K562 (cell line): ENCODE measurements around the gene LIMS1. TPM values are rescaled to one million over a fixed set of nuclear protein-coding genes. Genes with fewer than 3 reads are reported as not detected.

Source experiments
- BMI1 ChIP-seq: fragments of 150-350 bp; IDR thresholded peaks from 2 replicates; pipeline ENCODE4 v1.6.1; 2014; ENCODE audit warnings: low read length
- ELF2 ChIP-seq: fragments of 250-450 bp; sonication (Bioruptor Pico); IDR thresholded peaks from 2 replicates; pipeline ENCODE4 v1.5.0; 2021; ENCODE audit warnings: mild to moderate bottlenecking
- FOXJ2 ChIP-seq: fragments of 200-800 bp; sonication (Bioruptor generic); IDR thresholded peaks from 2 replicates; pipeline ENCODE4 v1.6.1; 2016; ENCODE audit warnings: missing genetic modification characterization, missing compliant biosample characterization
- GTF2F1 ChIP-seq: IDR thresholded peaks from 2 replicates; pipeline ENCODE4 v1.6.1; 2011; ENCODE audit warnings: low read depth, low read length, improper control_type of control experiment
- KLF1 ChIP-seq: fragments of 450-650 bp; IDR thresholded peaks from 2 replicates; pipeline ENCODE4 v1.6.1; 2016; ENCODE audit warnings: missing genetic modification characterization, missing compliant biosample characterization
- LARP7 ChIP-seq: fragments of 450-650 bp; IDR thresholded peaks from 2 replicates; pipeline ENCODE4 v1.6.1; 2016
- POLR2G ChIP-seq: fragments of 200-400 bp; formaldehyde crosslinking; IDR thresholded peaks from 2 replicates; pipeline ENCODE4 v1.6.1; 2017; ENCODE audit warnings: low read depth, mild to moderate bottlenecking, antibody characterized with exemption, low read length, moderate library complexity
- RCOR1 ChIP-seq, 2 experiments: IDR thresholded peaks; 2 replicates each; pipeline ENCODE4 v1.6.1; 2012; ENCODE audit warnings: low read depth in 2 of 2, low read length in 2 of 2, borderline replicate concordance in 1 of 2, improper control_type of control experiment in 1 of 2
- SRSF7 ChIP-seq: fragments of 200-400 bp; formaldehyde crosslinking; optimal IDR thresholded peaks from 2 replicates; pipeline ENCODE3; 2017; ENCODE audit warnings: mild to moderate bottlenecking, low read depth, low read length
- U2AF1 ChIP-seq: fragments of 200-400 bp; formaldehyde crosslinking; optimal IDR thresholded peaks from 2 replicates; pipeline ENCODE3; 2017; ENCODE audit warnings: mild to moderate bottlenecking, low read depth, low read length, moderate library complexity
- ZNF140 ChIP-seq: fragments of 250-450 bp; sonication (Bioruptor Pico); IDR thresholded peaks from 2 replicates; pipeline ENCODE4 v1.8.0; 2021; ENCODE audit warnings: moderate library complexity, mild to moderate bottlenecking, inconsistent platforms
- ZNF253 ChIP-seq: fragments of 250-450 bp; sonication (Bioruptor Pico); conservative IDR thresholded peaks from 2 replicates; pipeline ENCODE4 v1.6.1; 2021; ENCODE audit warnings: mild to moderate bottlenecking
- ZNF583 ChIP-seq: fragments of 250-450 bp; sonication (Bioruptor Pico); IDR thresholded peaks from 2 replicates; pipeline ENCODE4 v1.4.0; 2020
- polyA plus RNA-seq, 8 experiments: library from polyadenylated mRNA; depleted of rRNA in 4 of 8; stranded (reverse) in 5 of 8; unstranded in 3 of 8; fragments of >200 nt; fragmentation: Nextera tagmentation in 2 of 8; fragmentation: Illumina TruSeq in 1 of 8; extraction: Ambion mirVana in 2 of 8; extraction: Trizol in 1 of 8; gene quantifications; 2 replicates each; pipeline versions ENCODE4 v1.2.1 to v1.2.3, GENCODE V29; 2011 to 2014; ENCODE audit warnings: inconsistent platforms in 1 of 8, missing spikeins in 1 of 8
- total RNA-seq, 7 experiments: library from RNA; depleted of rRNA in 6 of 7; stranded (reverse); fragments of >200 nt in 6 of 7; fragmentation: Illumina TruSeq in 2 of 7; extraction: Trizol in 2 of 7; gene quantifications; 2 replicates each; pipeline versions ENCODE4 v1.2.1 to v1.2.3, GENCODE V29; 2011 to 2021; ENCODE audit warnings: low replicate concordance in 1 of 7
- TF ChIP-seq, protein P1 (sequence below): fragments of 250-450 bp; sonication (Bioruptor Pico); IDR thresholded peaks from 2 replicates; pipeline ENCODE4 v1.9.0; 2021; ENCODE audit warnings: mild to moderate bottlenecking
- TF ChIP-seq, protein P2 (sequence below): fragments of 450-650 bp; formaldehyde crosslinking; IDR thresholded peaks from 2 replicates; pipeline ENCODE4 v1.4.0; 2022; ENCODE audit warnings: mild to moderate bottlenecking, moderate library complexity
- TF ChIP-seq, protein P3 (sequence below): fragments of 450-650 bp; IDR thresholded peaks from 2 replicates; pipeline ENCODE4 v1.6.1; 2017; ENCODE audit warnings: antibody characterized with exemption
- TF ChIP-seq, protein P4 (sequence below): fragments of 450-650 bp; formaldehyde crosslinking; IDR thresholded peaks from 2 replicates; pipeline ENCODE4 v1.4.0; 2020; ENCODE audit warnings: mild to moderate bottlenecking, moderate library complexity
- TF ChIP-seq, protein P5 (sequence below): fragments of 250-450 bp; sonication (Bioruptor Pico); IDR thresholded peaks from 2 replicates; pipeline ENCODE4 v1.4.0; 2020; ENCODE audit warnings: mild to moderate bottlenecking, moderate library complexity
- TF ChIP-seq, protein P6 (sequence below): fragments of 250-450 bp; sonication (Bioruptor Pico); IDR thresholded peaks from 2 replicates; pipeline ENCODE4 v1.9.0; 2021; ENCODE audit warnings: mild to moderate bottlenecking, inconsistent platforms

LIMS1 gene
- total and polyA plus RNA-seq, 9 of the 15 experiments (the other 6 are each of a cell fraction or from before 2014, with no cell fraction given): 52.8 to 134 (median 81.0) TPM

DNA sequence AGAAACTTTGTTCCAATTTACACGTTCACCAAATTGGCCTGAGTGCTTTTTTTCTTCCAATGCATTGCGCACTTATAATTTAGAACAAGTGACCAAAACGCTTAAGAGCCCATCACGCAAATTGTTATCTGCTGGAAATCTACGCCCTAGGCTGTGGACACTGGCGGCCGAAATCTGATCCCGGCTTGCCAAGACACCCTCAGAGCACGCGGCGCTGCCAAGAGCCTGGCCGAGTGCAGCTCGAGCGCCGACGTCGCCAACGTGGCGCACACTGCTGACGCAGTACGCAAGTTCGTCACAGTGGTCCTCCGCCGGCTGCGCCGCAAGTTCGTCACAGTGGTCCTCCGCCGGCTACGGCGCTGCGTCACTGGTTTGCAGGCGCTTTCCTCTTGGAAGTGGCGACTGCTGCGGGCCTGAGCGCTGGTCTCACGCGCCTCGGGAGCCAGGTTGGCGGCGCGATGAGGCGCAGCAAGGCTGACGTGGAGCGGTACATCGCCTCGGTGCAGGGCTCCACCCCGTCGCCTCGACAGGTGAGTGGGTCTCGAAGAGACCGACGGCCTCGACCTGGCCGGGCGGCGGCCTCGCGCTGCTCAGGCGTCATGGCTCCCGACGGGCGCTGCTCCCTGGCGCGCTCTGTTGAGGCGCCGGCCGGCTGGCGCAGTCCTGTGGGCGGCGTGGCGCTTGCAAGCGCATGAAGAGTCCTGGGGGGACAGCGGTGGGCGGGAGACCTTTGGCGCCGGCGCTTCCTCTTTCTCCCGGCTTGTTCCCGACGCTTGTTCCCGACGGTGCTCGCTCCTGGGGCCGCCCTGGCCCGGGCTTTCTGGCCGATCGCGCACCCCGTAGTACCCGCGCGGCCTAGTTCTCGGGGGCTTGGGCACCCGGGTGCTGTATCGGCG lies 185.1 kb downstream of the LIMS1 start, which contains the start of gene RANBP2 (continued):
- TF ChIP-seq, protein P1, sequence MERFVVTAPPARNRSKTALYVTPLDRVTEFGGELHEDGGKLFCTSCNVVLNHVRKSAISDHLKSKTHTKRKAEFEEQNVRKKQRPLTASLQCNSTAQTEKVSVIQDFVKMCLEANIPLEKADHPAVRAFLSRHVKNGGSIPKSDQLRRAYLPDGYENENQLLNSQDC: no peak
- TF ChIP-seq KLF1 (tag): peak; percentile 59; the same call in 1 of the 2 replicates
- TF ChIP-seq RCOR1 (IDR thresholded peaks at IDR 0.05; ENCODE audit: borderline replicate concordance in 1 of 2, low read depth in 2 of 2, low read length in 2 of 2): peak in 1 of 2 experiments; percentile 55; a peak in 1 of 4 replicates
- no peak; the same call in 1 of the 2 replicates for TF ChIP-seq FOXJ2 (tag)
- TF ChIP-seq, protein P2, sequence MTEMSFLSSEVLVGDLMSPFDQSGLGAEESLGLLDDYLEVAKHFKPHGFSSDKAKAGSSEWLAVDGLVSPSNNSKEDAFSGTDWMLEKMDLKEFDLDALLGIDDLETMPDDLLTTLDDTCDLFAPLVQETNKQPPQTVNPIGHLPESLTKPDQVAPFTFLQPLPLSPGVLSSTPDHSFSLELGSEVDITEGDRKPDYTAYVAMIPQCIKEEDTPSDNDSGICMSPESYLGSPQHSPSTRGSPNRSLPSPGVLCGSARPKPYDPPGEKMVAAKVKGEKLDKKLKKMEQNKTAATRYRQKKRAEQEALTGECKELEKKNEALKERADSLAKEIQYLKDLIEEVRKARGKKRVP (CRISPR knock-in tag): peak; percentile 36; the same call in 1 of the 2 replicates
- TF ChIP-seq, protein P3, sequence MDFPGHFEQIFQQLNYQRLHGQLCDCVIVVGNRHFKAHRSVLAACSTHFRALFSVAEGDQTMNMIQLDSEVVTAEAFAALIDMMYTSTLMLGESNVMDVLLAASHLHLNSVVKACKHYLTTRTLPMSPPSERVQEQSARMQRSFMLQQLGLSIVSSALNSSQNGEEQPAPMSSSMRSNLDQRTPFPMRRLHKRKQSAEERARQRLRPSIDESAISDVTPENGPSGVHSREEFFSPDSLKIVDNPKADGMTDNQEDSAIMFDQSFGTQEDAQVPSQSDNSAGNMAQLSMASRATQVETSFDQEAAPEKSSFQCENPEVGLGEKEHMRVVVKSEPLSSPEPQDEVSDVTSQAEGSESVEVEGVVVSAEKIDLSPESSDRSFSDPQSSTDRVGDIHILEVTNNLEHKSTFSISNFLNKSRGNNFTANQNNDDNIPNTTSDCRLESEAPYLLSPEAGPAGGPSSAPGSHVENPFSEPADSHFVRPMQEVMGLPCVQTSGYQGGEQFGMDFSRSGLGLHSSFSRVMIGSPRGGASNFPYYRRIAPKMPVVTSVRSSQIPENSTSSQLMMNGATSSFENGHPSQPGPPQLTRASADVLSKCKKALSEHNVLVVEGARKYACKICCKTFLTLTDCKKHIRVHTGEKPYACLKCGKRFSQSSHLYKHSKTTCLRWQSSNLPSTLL: no peak
- no peak for TF ChIP-seq ZNF583 (CRISPR knock-in tag)
- TF ChIP-seq, protein P4, sequence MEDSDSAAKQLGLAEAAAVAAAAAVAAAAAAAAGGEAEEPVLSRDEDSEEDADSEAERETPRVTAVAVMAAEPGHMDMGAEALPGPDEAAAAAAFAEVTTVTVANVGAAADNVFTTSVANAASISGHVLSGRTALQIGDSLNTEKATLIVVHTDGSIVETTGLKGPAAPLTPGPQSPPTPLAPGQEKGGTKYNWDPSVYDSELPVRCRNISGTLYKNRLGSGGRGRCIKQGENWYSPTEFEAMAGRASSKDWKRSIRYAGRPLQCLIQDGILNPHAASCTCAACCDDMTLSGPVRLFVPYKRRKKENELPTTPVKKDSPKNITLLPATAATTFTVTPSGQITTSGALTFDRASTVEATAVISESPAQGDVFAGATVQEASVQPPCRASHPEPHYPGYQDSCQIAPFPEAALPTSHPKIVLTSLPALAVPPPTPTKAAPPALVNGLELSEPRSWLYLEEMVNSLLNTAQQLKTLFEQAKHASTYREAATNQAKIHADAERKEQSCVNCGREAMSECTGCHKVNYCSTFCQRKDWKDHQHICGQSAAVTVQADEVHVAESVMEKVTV (CRISPR knock-in tag): no peak
- no peak for TF ChIP-seq ZNF253 (CRISPR knock-in tag)
- peak; percentile 85; the same call in 1 of the 2 replicates for TF ChIP-seq GTF2F1
- no peak; the same call in 1 of the 2 replicates for TF ChIP-seq LARP7
- TF ChIP-seq, protein P5, sequence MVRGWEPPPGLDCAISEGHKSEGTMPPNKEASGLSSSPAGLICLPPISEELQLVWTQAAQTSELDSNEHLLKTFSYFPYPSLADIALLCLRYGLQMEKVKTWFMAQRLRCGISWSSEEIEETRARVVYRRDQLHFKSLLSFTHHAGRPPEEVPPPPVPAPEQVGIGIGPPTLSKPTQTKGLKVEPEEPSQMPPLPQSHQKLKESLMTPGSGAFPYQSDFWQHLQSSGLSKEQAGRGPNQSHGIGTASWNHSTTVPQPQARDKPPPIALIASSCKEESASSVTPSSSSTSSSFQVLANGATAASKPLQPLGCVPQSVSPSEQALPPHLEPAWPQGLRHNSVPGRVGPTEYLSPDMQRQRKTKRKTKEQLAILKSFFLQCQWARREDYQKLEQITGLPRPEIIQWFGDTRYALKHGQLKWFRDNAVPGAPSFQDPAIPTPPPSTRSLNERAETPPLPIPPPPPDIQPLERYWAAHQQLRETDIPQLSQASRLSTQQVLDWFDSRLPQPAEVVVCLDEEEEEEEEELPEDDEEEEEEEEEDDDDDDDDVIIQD (CRISPR knock-in tag): no peak
- TF ChIP-seq SRSF7: no peak
- no peak for TF ChIP-seq BMI1
- peak; percentile 24; the same call in 1 of the 2 replicates for TF ChIP-seq ELF2 (CRISPR knock-in tag)
- TF ChIP-seq, protein P6, sequence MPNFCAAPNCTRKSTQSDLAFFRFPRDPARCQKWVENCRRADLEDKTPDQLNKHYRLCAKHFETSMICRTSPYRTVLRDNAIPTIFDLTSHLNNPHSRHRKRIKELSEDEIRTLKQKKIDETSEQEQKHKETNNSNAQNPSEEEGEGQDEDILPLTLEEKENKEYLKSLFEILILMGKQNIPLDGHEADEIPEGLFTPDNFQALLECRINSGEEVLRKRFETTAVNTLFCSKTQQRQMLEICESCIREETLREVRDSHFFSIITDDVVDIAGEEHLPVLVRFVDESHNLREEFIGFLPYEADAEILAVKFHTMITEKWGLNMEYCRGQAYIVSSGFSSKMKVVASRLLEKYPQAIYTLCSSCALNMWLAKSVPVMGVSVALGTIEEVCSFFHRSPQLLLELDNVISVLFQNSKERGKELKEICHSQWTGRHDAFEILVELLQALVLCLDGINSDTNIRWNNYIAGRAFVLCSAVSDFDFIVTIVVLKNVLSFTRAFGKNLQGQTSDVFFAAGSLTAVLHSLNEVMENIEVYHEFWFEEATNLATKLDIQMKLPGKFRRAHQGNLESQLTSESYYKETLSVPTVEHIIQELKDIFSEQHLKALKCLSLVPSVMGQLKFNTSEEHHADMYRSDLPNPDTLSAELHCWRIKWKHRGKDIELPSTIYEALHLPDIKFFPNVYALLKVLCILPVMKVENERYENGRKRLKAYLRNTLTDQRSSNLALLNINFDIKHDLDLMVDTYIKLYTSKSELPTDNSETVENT: peak; percentile 76
- no peak for TF ChIP-seq ZNF140 (CRISPR knock-in tag)
- peak; percentile 98 for TF ChIP-seq POLR2G
- peak; percentile 39 for TF ChIP-seq U2AF1
